ENCODE results near the gene SIK3.
A peak's percentile ranks its signal among the peaks of the same experiment; 100 is the strongest.

Gene SIK3

DNA sequence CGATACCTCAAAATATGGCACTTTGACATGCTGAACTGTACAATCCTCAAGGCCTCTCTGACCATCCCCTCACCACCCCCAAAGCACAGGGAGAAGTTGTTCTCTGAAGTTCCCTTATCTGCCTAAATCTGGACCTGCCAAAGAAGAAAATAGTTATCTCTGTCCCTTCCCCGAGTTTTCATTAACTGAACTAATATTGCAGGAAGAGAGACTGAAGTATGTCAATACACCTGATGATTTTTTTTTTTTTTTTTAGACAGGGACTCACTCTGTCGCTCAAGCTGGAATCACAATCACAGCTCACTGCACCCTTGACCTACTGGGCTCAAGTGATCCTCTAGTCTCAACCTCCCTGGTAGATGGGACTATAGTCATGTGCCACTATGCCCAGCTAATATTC, 75.0 kb downstream of the SIK3 start:
- H3K4me3 ChIP-seq (ENCODE audit: low read depth, low read length) = no peak overlapping the region
- DNase-seq (ENCODE audit: low read depth) = no peak
- TF ChIP-seq, protein P1, sequence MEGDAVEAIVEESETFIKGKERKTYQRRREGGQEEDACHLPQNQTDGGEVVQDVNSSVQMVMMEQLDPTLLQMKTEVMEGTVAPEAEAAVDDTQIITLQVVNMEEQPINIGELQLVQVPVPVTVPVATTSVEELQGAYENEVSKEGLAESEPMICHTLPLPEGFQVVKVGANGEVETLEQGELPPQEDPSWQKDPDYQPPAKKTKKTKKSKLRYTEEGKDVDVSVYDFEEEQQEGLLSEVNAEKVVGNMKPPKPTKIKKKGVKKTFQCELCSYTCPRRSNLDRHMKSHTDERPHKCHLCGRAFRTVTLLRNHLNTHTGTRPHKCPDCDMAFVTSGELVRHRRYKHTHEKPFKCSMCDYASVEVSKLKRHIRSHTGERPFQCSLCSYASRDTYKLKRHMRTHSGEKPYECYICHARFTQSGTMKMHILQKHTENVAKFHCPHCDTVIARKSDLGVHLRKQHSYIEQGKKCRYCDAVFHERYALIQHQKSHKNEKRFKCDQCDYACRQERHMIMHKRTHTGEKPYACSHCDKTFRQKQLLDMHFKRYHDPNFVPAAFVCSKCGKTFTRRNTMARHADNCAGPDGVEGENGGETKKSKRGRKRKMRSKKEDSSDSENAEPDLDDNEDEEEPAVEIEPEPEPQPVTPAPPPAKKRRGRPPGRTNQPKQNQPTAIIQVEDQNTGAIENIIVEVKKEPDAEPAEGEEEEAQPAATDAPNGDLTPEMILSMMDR (IDR thresholded peaks at IDR 0.05; ENCODE audit: low read depth, low read length, missing control alignments) = no peak

DNA sequence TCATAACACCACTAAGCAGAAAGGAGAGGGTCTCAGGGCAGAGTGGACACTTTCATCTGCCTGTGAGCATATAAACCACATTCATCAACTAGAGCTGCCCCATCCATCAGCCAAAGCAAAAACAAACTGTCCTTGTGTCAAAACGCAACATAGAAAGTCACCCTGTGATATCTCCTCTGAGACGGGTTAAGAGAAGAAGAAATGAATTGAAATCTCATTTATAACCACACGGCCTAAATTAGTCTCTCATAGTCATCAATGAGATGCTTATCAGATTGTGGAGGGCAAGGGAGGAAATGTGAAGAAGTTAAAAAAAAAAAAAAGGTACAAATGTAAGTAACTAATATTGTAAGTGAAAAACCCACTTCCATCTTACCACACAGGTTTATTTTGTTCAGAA, 75.7 kb downstream of the SIK3 start:
- DNase-seq (ENCODE audit: low read depth) = no peak
- H3K4me3 ChIP-seq (ENCODE audit: low read depth, low read length) = no peak overlapping the region
- TF ChIP-seq, protein P1 (IDR thresholded peaks at IDR 0.05; ENCODE audit: low read depth, low read length, missing control alignments) = no peak

DNA sequence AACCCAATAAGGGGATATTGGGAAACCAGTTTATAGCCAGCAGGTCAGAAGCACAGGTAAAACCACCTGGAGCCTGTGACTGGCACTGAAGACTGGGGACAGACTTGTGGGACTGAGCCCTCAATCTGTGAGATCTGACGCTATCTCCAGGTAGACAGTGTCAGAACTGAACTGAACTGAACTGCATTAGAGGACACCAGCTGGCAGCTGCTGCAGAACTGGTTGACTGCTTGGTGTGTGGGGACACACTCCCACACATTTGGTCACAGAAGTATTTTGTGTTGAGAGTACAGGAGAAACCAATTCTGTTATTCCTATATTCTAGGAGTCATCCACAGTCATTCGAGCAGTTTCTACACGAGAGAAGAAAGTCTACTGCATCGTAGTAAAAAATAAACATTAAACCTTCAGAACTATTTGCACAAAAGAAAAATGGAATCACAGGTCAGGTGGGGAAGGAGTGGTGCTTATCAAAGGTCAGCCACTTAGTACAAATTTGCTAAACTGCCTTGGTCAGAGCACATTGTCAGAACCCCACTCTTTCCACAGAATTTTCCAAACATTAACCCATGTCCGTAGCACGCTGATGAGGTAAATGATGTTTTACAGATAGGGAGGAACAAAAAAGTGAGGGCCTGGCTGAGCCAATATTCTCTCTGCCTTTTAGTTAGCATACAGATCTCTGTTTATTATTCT, 77.2 kb downstream of the SIK3 start:
- TF ChIP-seq, protein P1 (IDR thresholded peaks at IDR 0.05; ENCODE audit: low read depth, low read length, missing control alignments) = no peak

DNA sequence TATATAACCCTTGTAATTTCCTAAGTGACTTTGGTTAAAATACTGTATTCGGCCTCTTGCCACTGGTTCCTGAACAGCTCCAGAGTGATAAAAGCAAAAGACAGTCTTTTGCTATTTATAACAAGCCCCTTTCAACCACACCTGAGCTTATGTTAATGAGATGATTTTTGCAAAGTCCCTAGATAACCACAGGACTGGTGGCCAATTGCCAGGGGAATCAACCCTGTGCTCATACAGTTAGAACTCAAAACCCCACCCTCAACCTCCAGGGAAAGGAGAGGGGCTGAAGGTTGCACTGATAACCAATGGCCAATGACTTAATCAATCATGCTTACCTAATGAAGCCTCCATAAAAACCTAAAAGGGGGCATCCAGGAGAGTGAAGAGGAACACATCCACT, 77.9 kb downstream of the SIK3 start:
- H3K4me3 ChIP-seq (ENCODE audit: low read depth, low read length) = no peak overlapping the region
- TF ChIP-seq, protein P1 (IDR thresholded peaks at IDR 0.05; ENCODE audit: low read depth, low read length, missing control alignments) = no peak
- no peak for DNase-seq (ENCODE audit: low read depth)

More for the DNA sequence above, 77.2 kb downstream of the SIK3 start:
- no peak overlapping the region for H3K4me3 ChIP-seq (ENCODE audit: low read depth, low read length)
- peak; percentile 16 for DNase-seq (ENCODE audit: low read depth)

DNA sequence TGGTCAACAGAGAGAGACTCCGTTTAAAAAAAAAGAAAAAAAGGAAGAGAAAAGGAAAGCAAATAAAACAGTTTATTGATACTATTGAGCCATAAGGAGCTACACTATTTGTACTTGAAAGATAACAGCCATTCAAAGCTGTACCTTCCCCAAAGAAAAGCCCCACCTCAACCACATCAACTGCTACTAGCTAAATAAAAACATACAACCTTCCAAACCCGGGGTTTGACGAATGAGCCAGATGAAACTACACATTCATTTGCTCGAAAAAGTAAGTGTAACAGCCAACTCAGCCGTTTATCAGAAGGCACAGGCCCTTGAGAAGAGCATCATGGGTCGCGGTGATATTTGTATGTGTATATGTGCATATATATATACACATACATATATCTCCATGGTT, 78.4 kb downstream of the SIK3 start:
- TF ChIP-seq, protein P1 (IDR thresholded peaks at IDR 0.05; ENCODE audit: low read depth, low read length, missing control alignments) = no peak
- no peak overlapping the region for H3K4me3 ChIP-seq (ENCODE audit: low read depth, low read length)
- DNase-seq (ENCODE audit: low read depth) = no peak

DNA sequence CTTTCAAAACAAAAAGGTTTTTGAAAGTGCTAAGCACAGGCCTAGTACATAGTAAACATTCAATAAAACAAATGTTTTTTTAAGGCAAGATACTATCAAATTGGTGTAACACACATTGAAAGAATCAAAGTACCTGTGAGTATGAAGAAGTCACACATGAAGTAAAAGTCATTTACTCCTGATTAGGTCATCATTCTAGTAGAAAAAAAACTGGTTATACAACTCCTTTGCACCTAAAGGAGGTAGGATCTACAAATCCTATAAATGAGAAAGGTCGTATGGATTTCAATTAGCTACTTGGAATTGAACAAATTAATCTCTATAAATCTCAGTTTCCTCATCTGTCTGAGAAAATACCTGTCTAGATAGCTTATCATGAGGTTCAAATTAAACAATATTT, 80.8 kb downstream of the SIK3 start:
- no peak for DNase-seq (ENCODE audit: low read depth)
- TF ChIP-seq, protein P1 (IDR thresholded peaks at IDR 0.05; ENCODE audit: low read depth, low read length, missing control alignments) = no peak
- H3K4me3 ChIP-seq (ENCODE audit: low read depth, low read length) = no peak overlapping the region

DNA sequence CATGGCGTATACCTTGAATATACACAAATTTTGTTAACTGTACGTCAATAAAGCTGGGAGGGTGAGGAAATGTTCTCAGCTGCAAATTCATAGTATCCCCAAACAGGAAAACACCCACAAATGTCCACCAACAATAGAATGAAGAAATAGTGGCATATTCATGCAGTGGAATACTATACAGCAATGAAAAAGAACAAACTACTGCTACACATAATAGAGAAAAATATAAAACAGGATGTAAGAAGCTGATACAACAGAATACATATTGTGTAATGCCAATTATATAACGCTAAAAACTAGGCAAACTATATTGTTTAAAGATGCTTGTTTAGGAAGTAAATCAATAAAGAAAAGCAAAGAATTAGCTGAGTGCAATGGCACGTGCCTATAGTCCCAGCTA, 81.5 kb downstream of the SIK3 start:
- DNase-seq (ENCODE audit: low read depth) = no peak
- H3K4me3 ChIP-seq (ENCODE audit: low read depth, low read length) = no peak overlapping the region
- TF ChIP-seq, protein P1 (IDR thresholded peaks at IDR 0.05; ENCODE audit: low read depth, low read length, missing control alignments) = no peak
